Activated CD4-positive, alpha-beta T cell treated with anti-CD3 and anti-CD28 coated beads, Interleukin-2, amount 50 U/mL, for 1 hour (primary cell): ENCODE measurements around the gene NUTM1.
A peak's percentile ranks its signal among the peaks of the same experiment; 100 is the strongest.

Experiments
- DNase-seq: peaks from one replicate; pipeline ENCODE4 v3.0.0-alpha.2; 2020

NUTM1 gene

GRCh38 chr15:34342737-34343575 lies at the start of gene NUTM1, which contains the start of gene NOP10:
Gene NUTM1 (plus strand): TSS chr15:34343315. CDS start chr15:34343697, 382 bp downstream.
Gene NOP10 (minus strand): TSS chr15:34343136. CDS start chr15:34343073, 63 bp downstream.
- peak; percentile 94 for DNase-seq

GRCh38 chr15:34297059-34297458 lies 46.1 kb upstream of the NUTM1 start:
- no peak for DNase-seq

- DNase-seq: no peak
Measured at GRCh38 chr15:34301058-34301457, 42.1 kb upstream of the NUTM1 start.

GRCh38 chr15:34304613-34305012 lies 38.5 kb upstream of the NUTM1 start:
- no peak for DNase-seq

DNA sequence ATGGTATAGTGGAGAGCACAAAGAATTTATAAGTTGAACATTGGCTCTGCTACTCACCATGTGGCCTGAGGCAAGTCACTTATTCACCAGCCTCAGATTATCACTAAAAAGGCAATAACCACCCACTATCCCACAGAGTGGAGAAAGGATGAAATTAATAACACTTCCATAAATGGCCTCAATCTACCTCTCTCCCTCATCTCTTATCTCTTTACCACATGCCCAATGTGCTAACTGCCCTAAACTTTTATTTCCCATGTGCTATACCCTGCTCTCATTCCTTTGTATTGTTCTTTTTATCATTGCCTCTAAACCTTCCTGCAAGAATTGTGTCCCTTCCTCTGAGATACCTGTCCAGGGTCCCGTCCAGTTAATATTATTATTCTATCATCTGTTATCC lies 31.6 kb upstream of the NUTM1 start:
- DNase-seq: no peak

GRCh38 chr15:34314491-34315490 lies 28.3 kb upstream of the NUTM1 start:
- no peak for DNase-seq

DNA sequence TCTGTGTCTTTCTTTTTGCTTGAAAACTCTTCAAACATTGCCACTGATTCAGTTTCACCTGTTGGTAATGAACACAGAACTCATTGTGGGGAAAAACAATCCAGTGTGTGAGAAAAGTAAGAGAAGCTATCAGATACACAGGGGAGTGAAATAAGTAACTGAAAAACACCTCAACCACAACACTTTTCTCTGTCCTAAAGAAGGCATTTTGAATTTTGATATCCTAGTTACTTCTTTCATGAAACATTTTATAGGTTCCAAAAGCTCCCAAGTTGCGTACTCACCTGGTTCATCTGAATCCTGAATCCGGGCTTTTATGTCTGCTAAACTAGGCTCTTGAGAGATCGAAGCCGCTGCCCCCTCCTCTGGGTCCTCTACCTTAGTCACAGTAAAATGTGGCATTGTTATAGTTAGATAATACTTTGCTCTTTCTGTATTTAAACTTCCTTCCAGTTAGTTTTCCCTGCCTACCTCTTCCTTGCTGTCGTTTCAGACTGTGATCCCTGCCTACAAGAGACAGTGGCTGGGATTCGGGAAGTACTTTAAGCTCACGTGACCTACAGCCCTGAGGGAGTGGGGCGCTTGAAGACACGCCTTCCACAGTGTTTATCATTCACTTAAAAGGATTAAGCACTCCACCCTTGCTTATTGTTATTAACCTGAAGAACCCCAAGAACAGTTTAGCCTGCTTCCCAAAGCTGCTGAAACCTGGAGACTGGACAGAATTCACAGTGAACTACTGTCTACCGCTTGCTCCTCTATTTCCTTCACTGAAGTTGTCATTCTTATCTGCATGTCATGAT lies 24.6 kb upstream of the NUTM1 start:
- DNase-seq: peak; percentile 13

DNA sequence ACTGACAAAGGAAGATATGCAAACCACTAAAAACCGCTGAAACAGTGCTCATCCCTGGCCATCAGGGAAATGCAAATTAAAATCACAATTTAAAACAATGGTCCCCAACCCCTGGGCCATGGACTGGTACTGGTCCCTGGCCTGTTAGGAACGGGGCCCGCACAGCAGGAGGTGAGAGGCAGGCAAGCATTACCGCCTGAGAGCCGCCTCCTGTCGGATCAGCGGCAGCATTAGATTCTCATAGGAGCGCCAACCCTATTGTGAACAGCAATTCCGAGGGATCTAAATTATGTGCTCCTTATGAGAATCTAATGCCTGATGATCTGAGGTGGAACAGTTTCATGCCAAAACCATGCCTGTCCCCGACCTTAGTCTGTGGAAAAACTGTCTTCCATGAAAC lies 19.9 kb upstream of the NUTM1 start:
- no peak for DNase-seq

DNA sequence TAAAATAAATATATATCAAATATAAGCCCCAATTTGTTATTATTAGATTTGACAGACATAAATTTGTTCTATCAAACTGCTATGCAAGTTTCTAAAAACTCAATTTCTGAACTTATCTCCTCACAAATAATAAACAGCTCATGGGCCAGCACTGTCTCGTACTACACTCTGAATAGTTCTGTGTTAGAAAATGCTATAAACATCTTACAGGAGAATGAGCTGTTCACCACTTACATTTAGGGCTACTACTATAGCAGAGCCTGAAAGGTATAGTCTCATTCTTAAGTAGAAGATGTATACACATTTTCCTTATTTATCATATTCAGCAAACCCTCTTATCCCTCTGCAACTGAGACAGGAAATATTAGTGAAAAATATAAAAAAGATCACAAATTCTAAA lies 18.2 kb upstream of the NUTM1 start:
- DNase-seq: no peak

GRCh38 chr15:34325368-34325767 lies 17.7 kb upstream of the NUTM1 start:
- DNase-seq: no peak

GRCh38 chr15:34327906-34328305 lies 15.2 kb upstream of the NUTM1 start:
- DNase-seq: no peak

- DNase-seq: no peak
Measured at GRCh38 chr15:34329006-34329405, 14.1 kb upstream of the NUTM1 start.

- DNase-seq: no peak
Measured at GRCh38 chr15:34330279-34330678, 12.8 kb upstream of the NUTM1 start.

- no peak for DNase-seq
Measured at GRCh38 chr15:34331809-34332208, 11.3 kb upstream of the NUTM1 start.

GRCh38 chr15:34332553-34333120 lies 10.5 kb upstream of the NUTM1 start:
- no peak for DNase-seq

DNA sequence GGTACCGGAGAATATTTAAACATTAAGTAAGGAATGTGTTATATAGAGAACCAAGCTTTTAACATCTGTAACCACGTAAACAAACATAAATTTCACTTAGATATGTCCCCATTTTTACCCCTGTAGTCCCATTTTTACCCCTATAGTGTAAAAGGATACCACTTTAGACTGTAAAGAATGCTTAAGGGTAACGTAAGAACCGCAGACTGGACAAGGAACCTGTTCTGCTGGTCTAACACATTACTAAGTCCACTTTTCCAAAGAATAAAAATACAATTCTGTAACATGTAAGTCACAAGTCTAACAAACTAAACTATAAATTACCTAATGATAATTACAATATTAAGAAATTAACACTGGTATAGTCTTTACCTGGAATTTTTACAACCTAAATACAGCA lies 8.4 kb upstream of the NUTM1 start:
- no peak for DNase-seq

DNA sequence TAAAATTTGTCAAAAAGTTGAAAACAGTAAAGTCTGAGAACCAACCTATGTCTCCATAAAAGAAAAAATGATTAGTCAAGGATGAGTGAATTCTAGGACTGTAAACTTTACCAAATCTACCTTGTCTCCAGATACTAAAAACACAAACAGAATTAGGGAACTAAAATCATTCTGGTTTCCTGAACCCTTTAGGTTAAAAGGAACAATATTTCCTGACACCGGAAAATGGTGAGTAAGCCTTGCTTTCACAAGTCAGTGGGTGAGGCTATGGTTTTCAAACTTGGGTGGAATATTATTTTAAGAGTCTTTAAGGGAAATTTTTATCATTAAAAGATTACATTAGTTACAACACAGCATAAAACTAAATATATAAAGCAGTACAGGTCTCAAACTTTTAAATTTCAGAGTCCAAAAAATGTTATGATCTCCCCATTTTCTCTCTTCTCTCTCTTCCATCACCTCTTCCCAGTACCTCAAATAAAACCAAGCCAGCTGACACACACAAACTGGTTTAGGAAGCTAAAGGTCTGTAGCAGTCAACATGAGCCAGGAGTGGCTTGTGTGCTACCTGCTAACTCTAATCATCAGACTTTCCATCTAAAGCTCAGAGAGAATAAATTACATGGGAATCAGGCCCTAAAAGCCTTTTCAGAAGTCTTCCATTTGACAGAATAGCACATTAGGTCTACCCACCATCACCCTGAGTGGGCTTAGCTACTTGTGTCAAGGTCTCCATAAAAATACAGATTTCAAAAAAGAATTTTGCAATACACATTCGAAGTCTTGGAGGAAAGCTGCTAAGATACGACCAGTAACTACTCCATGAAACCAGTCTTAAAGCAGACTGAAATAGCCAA lies 7.7 kb upstream of the NUTM1 start:
- DNase-seq: no peak

DNA sequence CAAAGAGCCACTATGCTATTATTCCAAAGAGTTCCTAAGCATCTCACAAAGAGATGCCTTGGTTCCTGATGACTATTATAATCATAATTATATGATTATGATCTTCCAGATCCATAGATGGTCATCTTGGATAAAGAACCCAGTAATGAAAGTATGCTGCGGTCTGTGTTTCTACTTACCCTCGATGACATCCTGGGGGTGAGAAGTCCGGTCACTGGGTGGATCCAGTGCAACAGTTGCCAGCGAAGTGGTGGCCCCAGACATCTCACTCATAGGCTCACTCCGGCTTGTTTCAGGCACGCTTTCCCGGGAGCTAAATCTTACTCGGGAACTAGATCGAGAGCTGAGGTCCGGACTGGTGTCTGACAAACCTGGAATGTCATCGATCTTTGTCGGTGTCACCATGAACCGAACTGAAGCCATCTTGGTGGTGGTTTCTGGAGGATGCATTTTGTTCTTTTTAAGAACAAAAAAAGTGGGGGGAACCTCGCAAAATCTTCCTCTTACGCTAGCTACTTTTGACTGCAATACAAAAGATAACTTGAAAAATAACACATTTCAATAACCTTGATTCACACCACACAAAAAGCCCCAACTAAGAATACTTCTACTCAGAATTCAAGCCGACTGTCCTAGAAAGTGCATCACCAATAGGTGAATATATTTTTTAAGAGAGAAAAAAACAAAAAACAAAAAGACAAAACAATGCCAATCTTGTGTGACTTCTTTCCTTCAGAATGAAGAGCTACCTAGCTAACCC lies 6.7 kb upstream of the NUTM1 start:
- no peak for DNase-seq

DNA sequence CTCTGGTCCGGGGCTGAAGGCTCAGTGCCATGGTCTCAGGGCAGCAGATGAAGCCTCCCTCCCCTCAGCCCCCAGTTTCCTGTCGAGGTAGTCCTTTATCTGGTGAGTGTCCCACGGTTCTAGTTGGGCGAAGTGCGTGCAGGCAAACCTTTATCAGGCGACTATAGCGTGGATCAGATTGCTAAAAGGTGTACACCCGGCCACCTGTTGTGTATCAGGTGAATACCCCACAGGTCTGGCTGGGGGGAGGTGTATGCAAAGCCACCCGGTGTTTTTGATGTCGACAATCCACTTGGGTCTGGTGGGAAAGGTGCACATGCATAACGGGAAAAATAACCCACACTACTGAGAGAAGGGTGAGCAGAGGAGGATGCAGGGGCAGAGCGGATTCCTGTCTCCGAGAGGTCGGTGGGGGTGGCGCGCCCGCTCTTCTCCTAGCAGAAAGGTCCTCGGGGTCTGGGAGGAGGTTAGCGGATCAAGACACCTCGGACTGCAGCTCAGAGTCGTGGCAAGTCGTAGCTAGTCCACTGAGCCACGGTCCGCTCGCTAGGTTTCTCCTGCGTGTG lies 6.0 kb upstream of the NUTM1 start:
- no peak for DNase-seq
